Limb (tissue), 2 donors: ENCODE data around the gene FBXO46.
"Not testable (repeated sequence)": the region's sequence is repeated elsewhere in the genome, so short reads cannot be mapped to it uniquely, and the experiment has no call there.

Experiments used
- DNase-seq, 2 donors: peaks; one replicate each; pipeline ENCODE4 v3.0.0-alpha.2; 2016; ENCODE audit errors: extremely low spot score in 2 of 2

FBXO46 gene

DNA sequence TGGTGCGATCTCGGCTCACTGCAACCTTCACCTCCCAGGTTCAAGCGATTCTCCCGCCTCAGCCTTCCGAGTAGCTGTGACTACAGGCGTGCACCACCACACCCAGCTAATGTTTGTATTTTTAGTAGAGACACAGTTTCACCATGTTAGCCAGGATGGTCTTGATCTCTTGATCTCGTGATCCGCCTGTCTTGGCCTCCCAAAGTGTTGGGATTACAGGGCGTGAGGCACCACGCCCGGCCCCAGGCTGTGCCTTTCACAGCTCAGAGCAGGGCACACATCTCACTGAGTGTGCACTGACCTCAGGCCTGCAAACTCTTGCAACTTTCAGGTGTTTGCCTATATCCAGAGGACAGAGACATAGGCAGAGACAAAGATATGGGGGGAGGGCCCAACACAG lies 45.7 kb downstream of the FBXO46 start:
- not testable (repeated sequence) for DNase-seq

DNA sequence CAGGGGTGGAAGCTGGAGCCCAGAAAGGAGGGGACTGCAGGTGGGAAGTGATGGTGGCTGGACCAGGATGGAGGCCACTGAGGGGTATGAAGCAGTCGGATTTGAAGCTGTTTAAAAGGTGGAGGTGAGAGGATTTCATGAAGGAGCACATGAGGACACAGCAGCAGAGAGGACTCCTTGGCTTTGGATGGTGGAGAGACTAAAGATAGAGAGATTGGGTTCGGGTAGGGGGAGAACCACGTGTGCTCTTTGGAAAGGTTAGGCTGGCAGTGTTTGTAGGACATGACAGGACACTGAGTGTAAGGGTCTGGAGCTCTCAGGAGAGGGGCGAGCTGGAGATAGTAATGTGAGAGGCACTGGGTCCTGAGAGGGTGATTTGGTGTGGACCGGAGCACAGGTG lies 47.8 kb downstream of the FBXO46 start:
- DNase-seq: no peak

DNA sequence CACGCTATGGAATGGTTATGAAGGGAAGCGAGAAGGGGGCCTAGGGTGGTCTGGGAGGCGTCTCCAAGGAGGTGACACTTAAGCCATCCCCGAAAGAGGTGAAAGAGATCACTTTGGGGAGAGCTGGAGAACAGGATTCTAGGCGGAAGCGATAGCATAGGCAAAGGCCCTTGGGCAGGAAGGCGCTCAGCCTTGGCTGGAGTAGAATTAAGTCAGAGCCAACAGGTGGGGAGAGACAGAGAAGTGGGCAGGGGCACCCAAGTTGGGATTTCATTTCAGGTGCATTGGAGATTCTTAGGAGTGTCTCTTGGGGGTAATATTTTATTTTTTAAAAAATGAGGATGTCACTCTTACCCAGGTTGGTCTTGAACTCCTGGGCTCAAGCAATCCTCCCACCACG lies 48.6 kb downstream of the FBXO46 start:
- DNase-seq: no peak

DNA sequence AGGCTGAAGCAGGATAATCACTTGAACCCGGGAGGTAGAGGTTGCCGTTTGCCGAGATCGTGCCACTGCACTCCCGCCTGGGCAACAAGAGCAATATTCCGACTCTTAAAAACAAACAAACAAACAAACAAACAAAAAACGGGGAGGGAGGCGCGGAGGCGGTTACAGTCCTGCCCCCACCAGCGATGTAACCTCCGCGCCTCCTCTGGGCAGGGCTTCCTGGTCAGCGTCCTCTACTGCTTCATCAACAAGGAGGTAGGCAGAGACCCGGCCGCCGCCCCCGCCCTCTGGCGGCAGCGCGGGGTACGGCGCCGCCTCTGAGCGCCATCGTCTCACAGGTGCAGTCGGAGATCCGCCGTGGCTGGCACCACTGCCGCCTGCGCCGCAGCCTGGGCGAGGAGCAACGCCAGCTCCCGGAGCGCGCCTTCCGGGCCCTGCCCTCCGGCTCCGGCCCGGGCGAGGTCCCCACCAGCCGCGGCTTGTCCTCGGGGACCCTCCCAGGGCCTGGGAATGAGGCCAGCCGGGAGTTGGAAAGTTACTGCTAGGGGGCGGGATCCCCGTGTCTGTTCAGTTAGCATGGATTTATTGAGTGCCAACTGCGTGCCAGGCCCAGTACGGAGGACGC lies 49.2 kb downstream of the FBXO46 start:
- DNase-seq: peak; percentile 45 to 87

DNA sequence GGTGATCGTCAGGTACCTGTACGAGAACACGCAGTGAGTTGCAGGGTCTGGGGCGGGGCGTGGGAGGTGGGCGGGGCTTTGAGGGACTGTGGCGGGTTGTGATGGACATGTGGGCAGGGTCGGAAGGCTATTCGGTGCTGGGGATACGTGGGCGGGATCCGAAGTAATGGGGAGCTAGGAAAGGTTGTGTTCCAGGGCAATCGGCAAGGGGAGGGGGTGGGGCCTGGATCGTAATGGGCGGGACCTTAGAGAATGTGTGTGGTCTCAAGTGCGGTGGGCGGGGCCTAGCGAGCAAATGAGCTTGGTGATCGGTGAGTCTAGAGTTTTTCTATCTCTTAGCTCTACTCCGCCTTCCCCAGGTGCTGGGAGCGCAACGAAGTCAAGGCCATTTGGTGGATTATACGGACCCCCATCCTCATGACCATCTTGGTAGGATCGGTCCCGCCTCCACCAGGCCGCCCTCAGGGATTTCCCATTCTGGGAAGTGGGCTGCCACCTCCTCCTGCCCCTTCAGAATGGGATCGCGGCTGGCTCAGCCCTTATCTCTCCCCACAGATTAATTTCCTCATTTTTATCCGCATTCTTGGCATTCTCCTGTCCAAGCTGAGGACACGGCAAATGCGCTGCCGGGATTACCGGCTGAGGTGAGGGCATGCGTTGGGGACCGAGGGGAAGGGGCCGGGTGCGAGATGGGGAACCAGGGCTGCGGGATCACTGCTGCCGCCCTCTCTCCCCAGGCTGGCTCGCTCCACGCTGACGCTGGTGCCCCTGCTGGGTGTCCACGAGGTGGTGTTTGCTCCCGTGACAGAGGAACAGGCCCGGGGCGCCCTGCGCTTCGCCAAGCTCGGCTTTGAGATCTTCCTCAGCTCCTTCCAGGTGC lies 53.1 kb downstream of the FBXO46 start:
- peak; percentile 16 to 71 for DNase-seq

- peak in 1 of 2 donors; percentile 48 for DNase-seq
Observed at GRCh38 chr19:45676851-45677263, 53.8 kb downstream of the FBXO46 start.

GRCh38 chr19:45674946-45675345 lies 55.8 kb downstream of the FBXO46 start:
- no peak for DNase-seq

DNA sequence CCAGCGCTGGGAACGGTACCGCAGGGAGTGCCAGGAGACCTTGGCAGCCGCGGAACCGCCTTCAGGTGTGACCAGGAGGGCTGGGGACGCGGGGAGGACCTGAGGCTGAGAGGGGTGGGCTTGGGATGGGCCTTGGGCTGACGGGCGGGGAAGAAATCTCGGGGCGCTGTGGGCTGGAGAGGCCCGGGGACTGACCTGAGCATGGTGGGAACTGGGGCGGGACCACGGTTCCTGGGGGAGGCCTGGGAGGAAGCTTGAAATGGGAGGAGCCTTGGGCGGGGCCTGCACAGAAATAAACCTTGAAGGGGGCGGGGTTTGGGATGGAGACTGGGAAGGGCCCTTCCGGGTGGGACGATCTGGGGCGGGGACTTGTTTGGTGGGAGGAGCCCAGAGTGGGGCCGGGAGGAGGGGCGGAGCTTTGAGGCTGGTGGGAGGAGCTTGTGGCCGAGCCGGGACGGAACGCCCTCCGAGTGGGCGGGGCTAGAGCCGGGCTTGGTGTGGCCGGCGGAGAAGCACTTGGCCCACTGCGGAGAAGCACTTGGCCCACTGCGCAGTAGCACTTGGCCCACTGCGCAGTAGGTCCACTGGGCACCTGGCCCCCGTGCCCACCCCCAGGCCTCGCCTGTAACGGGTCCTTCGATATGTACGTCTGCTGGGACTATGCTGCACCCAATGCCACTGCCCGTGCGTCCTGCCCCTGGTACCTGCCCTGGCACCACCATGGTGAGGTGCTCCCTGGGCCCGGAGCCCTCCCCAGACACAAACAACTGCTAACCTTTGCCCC lies 59.8 kb downstream of the FBXO46 start:
- peak in 1 of 2 donors; percentile 65 for DNase-seq

- no peak for DNase-seq
Observed at GRCh38 chr19:45668342-45668871, 62.3 kb downstream of the FBXO46 start.

DNA sequence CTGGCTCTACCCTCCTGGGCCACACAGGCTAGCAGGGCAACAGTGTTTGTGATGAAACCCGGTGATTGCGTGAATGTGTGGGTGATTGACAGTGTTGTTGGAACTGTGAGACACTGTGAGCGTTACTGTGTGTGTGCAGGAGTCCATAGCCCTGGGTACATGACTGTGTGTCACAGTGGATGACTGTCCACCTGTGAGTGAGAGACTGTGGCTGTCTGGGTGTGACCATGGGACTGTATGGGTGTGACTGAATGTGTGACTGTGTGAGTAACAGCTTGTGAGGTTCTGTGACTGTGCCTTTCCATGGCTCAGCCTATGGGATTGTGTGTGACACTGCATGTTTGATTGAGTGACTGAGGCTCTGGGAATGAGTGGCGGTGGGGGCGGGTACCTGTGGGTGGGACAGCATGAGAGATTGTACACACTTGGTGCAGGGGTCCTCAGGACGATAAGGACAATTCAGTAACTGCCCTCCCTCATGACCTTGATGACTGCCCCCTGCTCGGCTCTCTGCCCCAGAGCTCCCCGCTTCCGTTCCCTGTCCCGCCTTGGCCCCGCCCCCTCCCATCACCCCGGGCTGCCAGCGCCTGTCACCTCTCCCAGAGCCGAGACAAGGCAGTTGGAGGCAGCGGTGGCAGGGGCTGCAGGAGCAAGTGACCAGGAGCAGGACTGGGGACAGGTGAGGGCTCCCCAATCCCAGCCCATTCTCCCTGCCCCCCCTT lies 62.9 kb downstream of the FBXO46 start, which contains the start of gene GIPR:
TSS of gene GIPR (plus strand) at position 602 of the 722 bp plus-strand sequence. CDS start 1,300 bp downstream, outside the sequence.
- peak in 1 of 2 donors; percentile 34 for DNase-seq

- no peak for DNase-seq
Observed at GRCh38 chr19:45664575-45664974, 66.1 kb downstream of the FBXO46 start.

DNA sequence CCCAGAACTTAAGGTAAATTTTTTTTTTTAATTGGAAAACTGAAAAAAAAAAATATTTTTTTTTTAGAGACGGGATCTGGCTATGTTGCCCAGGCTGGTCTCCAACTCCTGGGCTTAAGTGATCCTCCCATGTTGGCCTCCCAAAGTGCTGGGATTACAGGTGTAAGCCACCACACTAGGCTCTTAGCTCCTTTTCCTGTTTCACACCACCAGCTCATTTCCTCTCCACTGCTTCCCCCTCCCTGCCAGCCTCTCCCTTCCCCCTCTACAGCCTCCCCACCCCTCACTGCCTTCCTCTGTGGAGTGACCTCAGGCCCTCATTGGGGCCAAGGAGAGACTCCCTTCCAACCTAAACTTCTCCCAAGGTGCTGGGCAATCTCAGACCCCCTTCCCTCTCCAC lies 66.9 kb downstream of the FBXO46 start:
- DNase-seq: no peak

DNA sequence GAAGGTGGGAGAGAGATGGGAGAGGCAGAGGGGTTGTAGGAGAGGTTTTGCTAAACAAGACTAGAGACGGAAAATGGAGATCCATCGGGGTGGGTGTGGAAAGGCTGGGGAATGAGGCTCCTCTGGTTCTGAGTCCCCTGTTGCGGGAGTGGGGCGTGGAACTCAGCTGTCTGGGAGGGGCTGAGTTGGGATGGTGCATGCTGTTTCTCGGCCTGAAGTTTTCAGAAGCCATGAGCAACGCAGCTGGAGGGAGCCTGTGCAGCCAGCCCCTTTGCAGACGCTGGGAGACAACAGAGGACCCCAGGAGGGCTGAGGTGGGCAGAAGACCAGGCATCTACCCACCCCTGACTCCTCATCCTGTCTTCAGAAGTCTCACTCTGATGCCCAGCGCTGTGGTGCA lies 70.1 kb downstream of the FBXO46 start:
- DNase-seq: no peak
